Activated naive CD8-positive, alpha-beta T cell (primary cell): ENCODE measurements around the gene IGF2BP3.
A peak's percentile ranks its signal among the peaks of the same experiment; 100 is the strongest.

Experiments used
- H3K27ac Mint-ChIP-seq: one replicate; pipeline ENCODE4 v1.8.0; 2021; ENCODE audit warnings: mixed read lengths
- H3K27me3 Mint-ChIP-seq: one replicate; pipeline ENCODE4 v1.8.0; 2021; ENCODE audit warnings: mixed read lengths
- H3K36me3 Mint-ChIP-seq: one replicate; pipeline ENCODE4 v1.8.0; 2021; ENCODE audit warnings: mixed read lengths
- H3K4me1 Mint-ChIP-seq: one replicate; pipeline ENCODE4 v1.8.0; 2021; ENCODE audit warnings: low read depth, mixed read lengths
- H3K4me3 Mint-ChIP-seq: one replicate; pipeline ENCODE4 v1.8.0; 2021; ENCODE audit warnings: mild to moderate bottlenecking, mixed read lengths
- H3K9me3 Mint-ChIP-seq: one replicate; pipeline ENCODE4 v1.8.0; 2021; ENCODE audit warnings: low read depth, mixed read lengths

Gene IGF2BP3

GRCh38 chr7:23277359-23277989 is 192.8 kb downstream of the IGF2BP3 start:
- Mint-ChIP-seq H3K9me3 (no peaks in the 10 kb centered on the region), H3K27ac (no peak overlapping the region), H3K27me3 (no peaks in the 10 kb centered on the region), H3K4me3 (no peak overlapping the region), H3K4me1 (peaks cover 14% of the 10 kb centered on the region), H3K36me3 (no peaks in the 10 kb centered on the region)

GRCh38 chr7:23276947-23277346 is 193.3 kb downstream of the IGF2BP3 start:
- H3K4me3 Mint-ChIP-seq = no peak overlapping the region

GRCh38 chr7:23276376-23276775 is 193.9 kb downstream of the IGF2BP3 start:
- Mint-ChIP-seq H3K27me3 (no peaks in the 10 kb centered on the region), H3K9me3 (no peaks in the 10 kb centered on the region), H3K4me1 (peaks cover 17% of the 10 kb centered on the region)

More at GRCh38 chr7:23276947-23277346, 193.3 kb downstream of the IGF2BP3 start:
- Mint-ChIP-seq H3K27me3 (no peaks in the 10 kb centered on the region), H3K9me3 (no peaks in the 10 kb centered on the region), H3K36me3 (no peaks in the 10 kb centered on the region), H3K4me1 (peaks cover 17% of the 10 kb centered on the region), H3K27ac (no peak overlapping the region)

GRCh38 chr7:23275912-23276311 is 194.4 kb downstream of the IGF2BP3 start:
- no peaks in the 10 kb centered on the region for H3K36me3 Mint-ChIP-seq
- H3K4me1 Mint-ChIP-seq = peaks cover 17% of the 10 kb centered on the region
- H3K4me3 Mint-ChIP-seq = no peak overlapping the region
- H3K9me3 Mint-ChIP-seq = no peaks in the 10 kb centered on the region
- H3K27me3 Mint-ChIP-seq = no peaks in the 10 kb centered on the region
- H3K27ac Mint-ChIP-seq = no peak overlapping the region

More at GRCh38 chr7:23276376-23276775, 193.9 kb downstream of the IGF2BP3 start:
- Mint-ChIP-seq H3K36me3 (no peaks in the 10 kb centered on the region), H3K27ac (no peak overlapping the region), H3K4me3 (no peak overlapping the region)

GRCh38 chr7:23273141-23273599 is 197.1 kb downstream of the IGF2BP3 start:
- Mint-ChIP-seq H3K4me3 (peak overlapping the region; percentile 78), H3K4me1 (peaks cover 17% of the 10 kb centered on the region), H3K27ac (peak overlapping the region; percentile 51), H3K9me3 (no peaks in the 10 kb centered on the region), H3K27me3 (no peaks in the 10 kb centered on the region), H3K36me3 (no peaks in the 10 kb centered on the region)

GRCh38 chr7:23272275-23272674 is 198.0 kb downstream of the IGF2BP3 start:
- H3K4me1 Mint-ChIP-seq = peaks cover 17% of the 10 kb centered on the region
- H3K27me3 Mint-ChIP-seq = no peaks in the 10 kb centered on the region
- H3K4me3 Mint-ChIP-seq = no peak overlapping the region
- H3K36me3 Mint-ChIP-seq = no peaks in the 10 kb centered on the region
- H3K9me3 Mint-ChIP-seq = no peaks in the 10 kb centered on the region
- no peak overlapping the region for H3K27ac Mint-ChIP-seq

- peaks cover 15% of the 10 kb centered on the region for H3K4me1 Mint-ChIP-seq
- H3K27ac Mint-ChIP-seq = no peak overlapping the region
- no peaks in the 10 kb centered on the region for H3K36me3 Mint-ChIP-seq
- no peak overlapping the region for H3K4me3 Mint-ChIP-seq
- no peaks in the 10 kb centered on the region for H3K27me3 Mint-ChIP-seq
- H3K9me3 Mint-ChIP-seq = no peaks in the 10 kb centered on the region
These were observed 201.5 kb downstream of the IGF2BP3 start for GRCh38 chr7:23268746-23269145.

- Mint-ChIP-seq H3K27me3 (no peaks in the 10 kb centered on the region), H3K27ac (no peak overlapping the region), H3K4me3 (no peak overlapping the region), H3K9me3 (no peaks in the 10 kb centered on the region), H3K4me1 (peaks cover 10% of the 10 kb centered on the region), H3K36me3 (no peaks in the 10 kb centered on the region)
These were observed 202.1 kb downstream of the IGF2BP3 start for GRCh38 chr7:23268167-23268566.

- H3K27me3 Mint-ChIP-seq = no peaks in the 10 kb centered on the region
- no peak overlapping the region for H3K4me3 Mint-ChIP-seq
- H3K4me1 Mint-ChIP-seq = peaks cover 2% of the 10 kb centered on the region
- H3K27ac Mint-ChIP-seq = no peak overlapping the region
- no peaks in the 10 kb centered on the region for H3K9me3 Mint-ChIP-seq
- no peaks in the 10 kb centered on the region for H3K36me3 Mint-ChIP-seq
These were observed 202.9 kb downstream of the IGF2BP3 start for GRCh38 chr7:23267357-23267756.

GRCh38 chr7:23266918-23267317 is 203.4 kb downstream of the IGF2BP3 start:
- Mint-ChIP-seq H3K9me3 (no peaks in the 10 kb centered on the region), H3K4me3 (no peak overlapping the region), H3K27me3 (no peaks in the 10 kb centered on the region), H3K36me3 (no peaks in the 10 kb centered on the region), H3K27ac (no peak overlapping the region), H3K4me1 (no peaks in the 10 kb centered on the region)

GRCh38 chr7:23264916-23265458 is 205.3 kb downstream of the IGF2BP3 start:
- Mint-ChIP-seq H3K4me3 (no peak overlapping the region), H3K36me3 (no peaks in the 10 kb centered on the region), H3K9me3 (no peaks in the 10 kb centered on the region), H3K27ac (no peak overlapping the region), H3K27me3 (no peaks in the 10 kb centered on the region), H3K4me1 (no peaks in the 10 kb centered on the region)

GRCh38 chr7:23261843-23262452 is 208.3 kb downstream of the IGF2BP3 start:
- Mint-ChIP-seq H3K27me3 (peaks cover 1% of the 10 kb centered on the region), H3K27ac (no peak overlapping the region), H3K9me3 (no peaks in the 10 kb centered on the region), H3K36me3 (no peaks in the 10 kb centered on the region), H3K4me1 (no peaks in the 10 kb centered on the region), H3K4me3 (no peak overlapping the region)

GRCh38 chr7:23260371-23260770 is 209.9 kb downstream of the IGF2BP3 start:
- Mint-ChIP-seq H3K4me1 (no peaks in the 10 kb centered on the region), H3K9me3 (no peaks in the 10 kb centered on the region)

More at GRCh38 chr7:23260371-23260770, 209.9 kb downstream of the IGF2BP3 start:
- peaks cover 9% of the 10 kb centered on the region for H3K27me3 Mint-ChIP-seq
- H3K4me3 Mint-ChIP-seq = no peak overlapping the region
- H3K36me3 Mint-ChIP-seq = no peaks in the 10 kb centered on the region
- no peak overlapping the region for H3K27ac Mint-ChIP-seq
